ENCODE measurements around the gene AKAP11.

The AKAP11 gene

GRCh38 chr13:42258747-42259146 lies 13.2 kb upstream of the AKAP11 start:
- Histone ChIP-seq H3K9ac (ENCODE audit: low read length) (no peak overlapping the region), H3K36me3 (replicated peaks; ENCODE audit: insufficient read depth, low read length) (no peaks in the 10 kb centered on the region), H3K9me3 (replicated peaks; ENCODE audit: insufficient read depth, low read length) (no peaks in the 10 kb centered on the region), H4K20me1 (ENCODE audit: insufficient read depth, low read length) (no peaks in the 10 kb centered on the region), H2AFZ (ENCODE audit: low read length) (no peak overlapping the region), H3K4me1 (ENCODE audit: low read length) (no peaks in the 10 kb centered on the region), H3F3A (ENCODE audit: insufficient read depth, low read length) (no peaks in the 10 kb centered on the region), H3K79me2 (ENCODE audit: low read length) (no peaks in the 10 kb centered on the region), H3K27me3 (replicated peaks; ENCODE audit: insufficient read depth, low read length) (no peaks in the 10 kb centered on the region), H3K9me2 (replicated peaks; ENCODE audit: insufficient read depth, low read length) (no peaks in the 10 kb centered on the region), H3K4me2 (ENCODE audit: low read depth, low read length) (no peak overlapping the region), H3K4me3 (ENCODE audit: low read length) (no peak overlapping the region), H3K27ac (ENCODE audit: low read length) (no peak overlapping the region)
- TF ChIP-seq CTCF (IDR thresholded peaks at IDR 0.05; ENCODE audit: low read length): no peak
- TF ChIP-seq EZH2 (optimal IDR thresholded peaks at IDR 0.05; ENCODE audit: low read depth, low read length): no peak
- TF ChIP-seq EZH2phosphoT487 (IDR thresholded peaks at IDR 0.05; ENCODE audit: low read length): no peak
- no peak for DNase-seq

- Histone ChIP-seq H3K79me2 (ENCODE audit: low read length) (no peaks in the 10 kb centered on the region), H4K20me1 (ENCODE audit: insufficient read depth, low read length) (no peaks in the 10 kb centered on the region), H3K4me1 (ENCODE audit: low read length) (no peaks in the 10 kb centered on the region), H3K9me2 (replicated peaks; ENCODE audit: insufficient read depth, low read length) (no peaks in the 10 kb centered on the region), H3K27ac (ENCODE audit: low read length) (no peak overlapping the region), H3K27me3 (replicated peaks; ENCODE audit: insufficient read depth, low read length) (no peaks in the 10 kb centered on the region), H3F3A (ENCODE audit: insufficient read depth, low read length) (no peaks in the 10 kb centered on the region), H3K4me3 (ENCODE audit: low read length) (no peak overlapping the region), H3K36me3 (replicated peaks; ENCODE audit: insufficient read depth, low read length) (no peaks in the 10 kb centered on the region), H2AFZ (ENCODE audit: low read length) (no peak overlapping the region), H3K9ac (ENCODE audit: low read length) (no peak overlapping the region), H3K9me3 (replicated peaks; ENCODE audit: insufficient read depth, low read length) (no peaks in the 10 kb centered on the region), H3K4me2 (ENCODE audit: low read depth, low read length) (no peak overlapping the region)
- TF ChIP-seq CTCF (IDR thresholded peaks at IDR 0.05; ENCODE audit: low read length): no peak
- no peak for TF ChIP-seq EZH2phosphoT487 (IDR thresholded peaks at IDR 0.05; ENCODE audit: low read length)
- TF ChIP-seq EZH2 (optimal IDR thresholded peaks at IDR 0.05; ENCODE audit: low read depth, low read length): no peak
- DNase-seq: no peak
Observed at GRCh38 chr13:42259515-42259914, 12.4 kb upstream of the AKAP11 start.

- no peaks in the 10 kb centered on the region for H3K9me3 ChIP-seq (replicated peaks; ENCODE audit: insufficient read depth, low read length)
- no peak overlapping the region for H2AFZ ChIP-seq (ENCODE audit: low read length)
- no peak overlapping the region for H3K9ac ChIP-seq (ENCODE audit: low read length)
- no peak for DNase-seq
- H3K36me3 ChIP-seq (replicated peaks; ENCODE audit: insufficient read depth, low read length): no peaks in the 10 kb centered on the region
- no peaks in the 10 kb centered on the region for H3K79me2 ChIP-seq (ENCODE audit: low read length)
- no peaks in the 10 kb centered on the region for H3K9me2 ChIP-seq (replicated peaks; ENCODE audit: insufficient read depth, low read length)
- no peaks in the 10 kb centered on the region for H3F3A ChIP-seq (ENCODE audit: insufficient read depth, low read length)
- H3K4me3 ChIP-seq (ENCODE audit: low read length): no peak overlapping the region
- H3K4me1 ChIP-seq (ENCODE audit: low read length): no peaks in the 10 kb centered on the region
- no peaks in the 10 kb centered on the region for H4K20me1 ChIP-seq (ENCODE audit: insufficient read depth, low read length)
- H3K4me2 ChIP-seq (ENCODE audit: low read depth, low read length): no peak overlapping the region
- H3K27ac ChIP-seq (ENCODE audit: low read length): no peak overlapping the region
- no peaks in the 10 kb centered on the region for H3K27me3 ChIP-seq (replicated peaks; ENCODE audit: insufficient read depth, low read length)
- TF ChIP-seq EZH2 (optimal IDR thresholded peaks at IDR 0.05; ENCODE audit: low read depth, low read length) (no peak), EZH2phosphoT487 (IDR thresholded peaks at IDR 0.05; ENCODE audit: low read length) (no peak), CTCF (IDR thresholded peaks at IDR 0.05; ENCODE audit: low read length) (no peak)
Observed at GRCh38 chr13:42260903-42261654, 10.9 kb upstream of the AKAP11 start.
